HCT116 (cell line): Measurements from ENCODE around the gene TRAF3IP1. TPM values are rescaled to one million over a fixed set of nuclear protein-coding genes. Genes with fewer than 3 reads are reported as not detected.
"Not testable (repeated sequence)": the region's sequence is repeated elsewhere in the genome, so short reads cannot be mapped to it uniquely, and the experiment has no call there.

Source experiments
- ATAC-seq: fragments of 200-7000 bp; cut with Tn5 transposase; 2 replicates; pipeline ENCODE4 v1.9.1; 2020; ENCODE audit warnings: mild to moderate bottlenecking, moderate library complexity
- BruUV-seq: library from RNA; stranded (reverse); fragments of 400-500 nt; replicated peaks from 2 replicates; lab custom pipeline; 2021; lab: Mats Ljungman, UMichigan
- CTCF ChIA-PET: fragments of 300-600 bp; sonication (Branson Sonifier 250); formaldehyde crosslinking; loops from one replicate; lab custom pipeline; 2021; ENCODE audit warnings: antibody characterized with exemption; lab: Charles Lee
- POLR2A ChIA-PET: fragments of 300-600, 350-600 bp; sonication (Branson Sonifier 250); formaldehyde crosslinking; loops from one replicate; lab custom pipeline; 2021; ENCODE audit warnings: antibody characterized with exemption; lab: Charles Lee
- RAD21 ChIA-PET, 2 experiments: fragments of 300-600 bp; sonication (Branson Sonifier 250); formaldehyde crosslinking; loops; one replicate each; lab custom pipeline; 2023; ENCODE audit warnings: low total read pairs in 2 of 2; ENCODE audit not compliant: uncharacterized antibody in 2 of 2, unreplicated experiment in 2 of 2, low non-redundant PET in 1 of 2; lab: Charles Lee
- DNase-seq: peaks from one replicate; pipeline ENCODE4 v3.0.0-alpha.2; 2010; ENCODE audit warnings: low read depth, low spot score
- H2AFZ ChIP-seq: fragments of 200-600 bp; shearing (Covaris generic), sonication (generic); 2 replicates; pipeline ENCODE4 v1.6.1; 2017; ENCODE audit warnings: low read depth, mixed run types, mixed read lengths, antibody characterized with exemption, low read length; ENCODE audit not compliant: poor library complexity, severe bottlenecking
- H3K27ac ChIP-seq: 2 replicates; pipeline ENCODE4 v1.5.1; 2012; ENCODE audit warnings: low read depth, low read length
- H3K27me3 ChIP-seq: fragments of 200-600 bp; sonication (generic); 2 replicates; pipeline ENCODE4 v1.6.1; 2016; ENCODE audit warnings: mixed run types, low read length, mixed read lengths; ENCODE audit not compliant: insufficient read depth
- H3K36me3 ChIP-seq, 2 experiments: fragments of 200-500 bp in 1 of 2; fragments of 200-600 bp in 1 of 2; sonication (Bioruptor generic) in 1 of 2; sonication (generic) in 1 of 2; 2 replicates each; pipeline versions ENCODE4 v1.5.1 to v1.6.1; 2014 to 2016; ENCODE audit warnings: low read length in 2 of 2, inconsistent platforms in 1 of 2, mixed read lengths in 1 of 2, mixed run types in 1 of 2; ENCODE audit not compliant: insufficient read depth in 2 of 2, control insufficient read depth in 1 of 2
- H3K4me1 ChIP-seq, 2 experiments: fragments of 200-600 bp in 1 of 2; sonication (generic) in 1 of 2; 2 replicates each; pipeline versions ENCODE4 v1.5.1 to v1.6.1; 2012 to 2017; ENCODE audit warnings: low read length in 2 of 2, inconsistent platforms in 1 of 2, mild to moderate bottlenecking in 1 of 2, mixed read lengths in 1 of 2, mixed run types in 1 of 2, moderate library complexity in 1 of 2; ENCODE audit not compliant: insufficient read depth in 2 of 2, control insufficient read depth in 1 of 2
- H3K4me2 ChIP-seq: fragments of 200-600 bp; sonication (generic); 2 replicates; pipeline ENCODE4 v1.6.1; 2017; ENCODE audit warnings: mixed run types, low read length, mixed read lengths
- H3K4me3 ChIP-seq, 2 experiments: fragments of 200-600 bp in 1 of 2; sonication (generic) in 1 of 2; replicated peaks in 1 of 2; 2 replicates each; pipeline ENCODE4 v1.5.1; 2011 to 2016; ENCODE audit warnings: low read length in 2 of 2, control low read depth in 1 of 2, low read depth in 1 of 2, mild to moderate bottlenecking in 1 of 2, mixed read lengths in 1 of 2, mixed run types in 1 of 2
- H3K79me2 ChIP-seq: fragments of 200-600 bp; sonication (generic); 2 replicates; pipeline ENCODE4 v1.6.1; 2017; ENCODE audit warnings: mild to moderate bottlenecking, mixed run types, low read length, moderate library complexity, mixed read lengths; ENCODE audit not compliant: insufficient read depth
- H3K9ac ChIP-seq: fragments of 200-600 bp; sonication (generic); 2 replicates; pipeline ENCODE4 v1.6.1; 2016; ENCODE audit warnings: low read length, mixed read lengths
- H3K9me2 ChIP-seq: fragments of 200-600 bp; sonication (generic), shearing (Covaris generic); 2 replicates; pipeline ENCODE4 v1.6.1; 2017; ENCODE audit warnings: mixed run types, mild to moderate bottlenecking, moderate library complexity; ENCODE audit not compliant: insufficient read depth
- H3K9me3 ChIP-seq, 2 experiments: fragments of 200-500 bp in 1 of 2; fragments of 200-600 bp in 1 of 2; sonication (Bioruptor generic) in 1 of 2; sonication (generic) in 1 of 2; 2 replicates each; pipeline ENCODE4 v1.6.1; 2014 to 2017; ENCODE audit warnings: low read length in 2 of 2, mixed read lengths in 2 of 2, inconsistent platforms in 1 of 2, low read depth in 1 of 2, mild to moderate bottlenecking in 1 of 2, mixed run types in 1 of 2, moderate library complexity in 1 of 2; ENCODE audit not compliant: control insufficient read depth in 1 of 2, insufficient read depth in 1 of 2
- H4K20me1 ChIP-seq: fragments of 200-600 bp; sonication (generic), shearing (Covaris generic); 2 replicates; pipeline ENCODE4 v1.6.1; 2017; ENCODE audit warnings: mixed run types, mild to moderate bottlenecking, moderate library complexity; ENCODE audit not compliant: insufficient read depth
- ATF3 ChIP-seq: IDR thresholded peaks from 2 replicates; pipeline ENCODE4 v1.6.1; 2012
- CEBPB ChIP-seq: IDR thresholded peaks from 2 replicates; pipeline ENCODE4 v1.6.1; 2012; ENCODE audit warnings: low read depth
- CTCF ChIP-seq, 3 experiments: fragments of 200-600 bp in 1 of 3; sonication (generic) in 1 of 3; IDR thresholded peaks in 2 of 3; conservative IDR thresholded peaks in 1 of 3; 2 replicates each; pipeline ENCODE4 v1.5.1; 2012 to 2017; ENCODE audit warnings: low read depth in 2 of 3, low read length in 2 of 3, antibody characterized with exemption in 1 of 3, borderline replicate concordance in 1 of 3, control low read depth in 1 of 3, mild to moderate bottlenecking in 1 of 3, mixed read lengths in 1 of 3, mixed run types in 1 of 3, moderate library complexity in 1 of 3; ENCODE audit not compliant: insufficient read depth in 1 of 3
- RAD21 ChIP-seq: IDR thresholded peaks from 2 replicates; pipeline ENCODE4 v1.6.1; 2012; ENCODE audit warnings: low read depth, mild to moderate bottlenecking
- REST ChIP-seq: IDR thresholded peaks from 2 replicates; pipeline ENCODE4 v1.6.1; 2012; ENCODE audit warnings: low read depth
- SIN3A ChIP-seq: IDR thresholded peaks from 2 replicates; pipeline ENCODE4 v1.6.1; 2012; ENCODE audit warnings: low read depth
- YY1 ChIP-seq: IDR thresholded peaks from 2 replicates; pipeline ENCODE4 v1.6.1; 2011; ENCODE audit warnings: low read length, low read depth, moderate library complexity, mild to moderate bottlenecking; ENCODE audit not compliant: insufficient replicate concordance; ENCODE audit errors: extremely low read depth
- intact Hi-C: fragments of 100-400 bp; cut with micrococcal nuclease; formaldehyde crosslinking; loops from 2 replicates; pipeline ENCODE4 v1.10.0; 2022
- total RNA-seq: library from RNA; stranded (reverse); gene quantifications from one replicate; pipeline ENCODE4 v1.2.1, GENCODE V29; 2021; ENCODE audit not compliant: unreplicated experiment

Gene TRAF3IP1
- total RNA-seq, 1 experiment from 2014 or later = 19.4 TPM

- TF ChIP-seq CTCF (IDR thresholded peaks at IDR 0.05 in 2 of 3, conservative IDR thresholded peaks at IDR 0.05 in 1 of 3; ENCODE audit: borderline replicate concordance in 1 of 3, insufficient read depth in 1 of 3, low read depth in 2 of 3, low read length in 2 of 3) = peak; percentile 76 to 88 (median 82)
- TF ChIP-seq SIN3A = no peak
- TF ChIP-seq RAD21 = peak; percentile 96
These were observed 50.6 kb downstream of the TRAF3IP1 start (continued) for GRCh38 chr2:238370823-238371372.

GRCh38 chr2:238372277-238372676, 52.0 kb downstream of the TRAF3IP1 start:
- CTCF ChIA-PET, H4K20me1 ChIP-seq, H3K27me3 ChIP-seq, H3K4me1 ChIP-seq, H3K36me3 ChIP-seq, H3K4me2 ChIP-seq, H3K79me2 ChIP-seq, POLR2A ChIA-PET, H3K9me3 ChIP-seq, ATAC-seq, BruUV-seq, H2AFZ ChIP-seq, H3K9ac ChIP-seq, H3K4me3 ChIP-seq, H3K27ac ChIP-seq, intact Hi-C loops, H3K9me2 ChIP-seq, RAD21 ChIA-PET, DNase-seq: not testable (repeated sequence)

- ChIA-PET RAD21 (no interaction called here), CTCF (interaction anchor here (1.2 kb wide), 1 partner anchor 9 kb away, joined by 4 read pairs; no protein-coding TSS in a partner anchor)
- Histone ChIP-seq H4K20me1 (no peaks in the 10 kb centered on the region), H3K9ac (no peak overlapping the region), H3K27ac (no peak overlapping the region)
- no peak for TF ChIP-seq CEBPB
- no peak for TF ChIP-seq YY1
- TF ChIP-seq RAD21 = no peak
- no peak for TF ChIP-seq SIN3A
- no peak for TF ChIP-seq ATF3
- no peak for TF ChIP-seq REST
- TF ChIP-seq, all 23 proteins: peak for 0
- Histone ChIP-seq H3K36me3 (no peaks in the 10 kb centered on the region), H3K4me1 (peaks cover 30 to 32% of the 10 kb centered on the region in 2 experiments), H3K79me2 (no peaks in the 10 kb centered on the region), H3K9me3 (no peaks in the 10 kb centered on the region), H2AFZ (no peak overlapping the region), H3K4me2 (no peak overlapping the region), H3K27me3 (no peaks in the 10 kb centered on the region), H3K9me2 (no peaks in the 10 kb centered on the region), H3K4me3 (no peak overlapping the region)
- DNase-seq = no peak
- POLR2A ChIA-PET = no interaction called here
- ATAC-seq = no peak
- intact Hi-C loops = no loop called here
- BruUV-seq = no TSS peak
These were observed 56.6 kb downstream of the TRAF3IP1 start for GRCh38 chr2:238376884-238377391.
